BJ (cell line): Measurements from ENCODE around the gene ERP27. TPM values are rescaled to one million over a fixed set of nuclear protein-coding genes. Genes with fewer than 3 reads are reported as not detected.

Experiments
- CTCF ChIA-PET: fragments of 350-600 bp; formaldehyde crosslinking; extraction: SDS; loops from one replicate; lab custom pipeline; 2021; ENCODE audit warnings: antibody characterized with exemption, inconsistent platforms; lab: Yijun Ruan, JAX
- POLR2A ChIA-PET: fragments of 300-600 bp; sonication (Branson Sonifier 250); formaldehyde crosslinking; extraction: SDS; loops from one replicate; lab custom pipeline; 2021; ENCODE audit warnings: antibody characterized with exemption; lab: Charles Lee
- DNase-seq: peaks from one replicate; pipeline ENCODE4 v3.0.0-alpha.2; 2011; ENCODE audit warnings: low read depth
- H3K27me3 ChIP-seq: 2 replicates; pipeline ENCODE4 v1.6.0; 2011; ENCODE audit warnings: low read length; ENCODE audit not compliant: control insufficient read depth, insufficient read depth
- H3K36me3 ChIP-seq: 2 replicates; pipeline ENCODE4 v1.5.1; 2011; ENCODE audit warnings: low read length; ENCODE audit not compliant: control insufficient read depth, insufficient read depth
- H3K4me3 ChIP-seq: 2 replicates; pipeline ENCODE4 v1.5.1; 2011; ENCODE audit warnings: low read depth, mild to moderate bottlenecking, control low read depth, low read length
- polyA plus RNA-seq: library from polyadenylated mRNA; depleted of rRNA; stranded (reverse); fragments of >200 nt; gene quantifications from 2 replicates; pipeline ENCODE4 v1.2.3, GENCODE V29; 2011
- TF ChIP-seq, protein P1 (sequence below): IDR thresholded peaks from 2 replicates; pipeline ENCODE4 v1.5.1; 2011; ENCODE audit warnings: low read depth, mild to moderate bottlenecking, control low read depth, inconsistent platforms, low read length, moderate library complexity; ENCODE audit not compliant: insufficient read depth

ERP27 gene
- polyA plus RNA-seq, 1 experiment, result 0.93 TPM

DNA sequence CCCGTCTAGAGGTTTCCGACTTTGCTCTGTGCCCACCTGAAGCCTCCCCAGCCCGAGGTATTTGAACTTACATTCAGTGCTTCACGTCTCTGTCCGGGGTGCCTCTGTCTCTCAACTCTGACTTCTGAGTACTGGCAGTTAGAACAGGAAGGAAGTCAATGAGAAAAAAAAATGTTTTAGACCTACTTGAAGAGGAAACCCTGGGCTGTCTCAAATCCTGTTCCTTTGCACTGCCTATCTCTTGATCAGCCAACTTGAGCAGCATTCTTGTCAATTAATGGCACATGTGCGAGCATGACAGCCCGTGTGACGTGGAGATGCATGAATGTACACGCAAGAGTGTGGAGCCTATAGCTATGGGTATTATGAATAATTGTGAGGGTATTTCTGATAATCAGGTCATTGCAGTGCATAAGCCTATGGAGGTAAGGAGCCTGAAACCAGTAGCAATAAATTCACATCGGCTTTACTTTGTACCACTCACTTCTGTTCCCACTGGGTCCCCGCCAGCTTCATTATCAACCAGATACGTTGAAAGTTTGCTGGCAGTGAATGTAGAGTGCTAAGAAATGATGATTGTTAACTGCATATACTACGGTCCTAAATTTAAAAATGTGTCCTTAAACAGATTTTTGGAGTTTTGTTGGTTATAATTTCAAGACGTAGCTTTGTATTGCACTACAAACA lies 23.3 kb upstream of the ERP27 start, which contains the start of gene ARHGDIB:
Gene ARHGDIB, minus strand, starts transcription at position 136 of the 687 bp plus-strand sequence. CDS start 10,889 bp downstream, outside the sequence.
- POLR2A ChIA-PET, result no interaction called here
- TF ChIP-seq, protein P1, sequence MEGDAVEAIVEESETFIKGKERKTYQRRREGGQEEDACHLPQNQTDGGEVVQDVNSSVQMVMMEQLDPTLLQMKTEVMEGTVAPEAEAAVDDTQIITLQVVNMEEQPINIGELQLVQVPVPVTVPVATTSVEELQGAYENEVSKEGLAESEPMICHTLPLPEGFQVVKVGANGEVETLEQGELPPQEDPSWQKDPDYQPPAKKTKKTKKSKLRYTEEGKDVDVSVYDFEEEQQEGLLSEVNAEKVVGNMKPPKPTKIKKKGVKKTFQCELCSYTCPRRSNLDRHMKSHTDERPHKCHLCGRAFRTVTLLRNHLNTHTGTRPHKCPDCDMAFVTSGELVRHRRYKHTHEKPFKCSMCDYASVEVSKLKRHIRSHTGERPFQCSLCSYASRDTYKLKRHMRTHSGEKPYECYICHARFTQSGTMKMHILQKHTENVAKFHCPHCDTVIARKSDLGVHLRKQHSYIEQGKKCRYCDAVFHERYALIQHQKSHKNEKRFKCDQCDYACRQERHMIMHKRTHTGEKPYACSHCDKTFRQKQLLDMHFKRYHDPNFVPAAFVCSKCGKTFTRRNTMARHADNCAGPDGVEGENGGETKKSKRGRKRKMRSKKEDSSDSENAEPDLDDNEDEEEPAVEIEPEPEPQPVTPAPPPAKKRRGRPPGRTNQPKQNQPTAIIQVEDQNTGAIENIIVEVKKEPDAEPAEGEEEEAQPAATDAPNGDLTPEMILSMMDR, result no peak
- DNase-seq, result no peak
- CTCF ChIA-PET, result no interaction called here
- Histone ChIP-seq H3K4me3 (0 out of 2 replicates have a peak within 1 kb of the TSS, but pooled peaks have one; percentile 10), H3K27me3 (no peaks in the 10 kb centered on the region), H3K36me3 (no peaks in the 10 kb centered on the region)

DNA sequence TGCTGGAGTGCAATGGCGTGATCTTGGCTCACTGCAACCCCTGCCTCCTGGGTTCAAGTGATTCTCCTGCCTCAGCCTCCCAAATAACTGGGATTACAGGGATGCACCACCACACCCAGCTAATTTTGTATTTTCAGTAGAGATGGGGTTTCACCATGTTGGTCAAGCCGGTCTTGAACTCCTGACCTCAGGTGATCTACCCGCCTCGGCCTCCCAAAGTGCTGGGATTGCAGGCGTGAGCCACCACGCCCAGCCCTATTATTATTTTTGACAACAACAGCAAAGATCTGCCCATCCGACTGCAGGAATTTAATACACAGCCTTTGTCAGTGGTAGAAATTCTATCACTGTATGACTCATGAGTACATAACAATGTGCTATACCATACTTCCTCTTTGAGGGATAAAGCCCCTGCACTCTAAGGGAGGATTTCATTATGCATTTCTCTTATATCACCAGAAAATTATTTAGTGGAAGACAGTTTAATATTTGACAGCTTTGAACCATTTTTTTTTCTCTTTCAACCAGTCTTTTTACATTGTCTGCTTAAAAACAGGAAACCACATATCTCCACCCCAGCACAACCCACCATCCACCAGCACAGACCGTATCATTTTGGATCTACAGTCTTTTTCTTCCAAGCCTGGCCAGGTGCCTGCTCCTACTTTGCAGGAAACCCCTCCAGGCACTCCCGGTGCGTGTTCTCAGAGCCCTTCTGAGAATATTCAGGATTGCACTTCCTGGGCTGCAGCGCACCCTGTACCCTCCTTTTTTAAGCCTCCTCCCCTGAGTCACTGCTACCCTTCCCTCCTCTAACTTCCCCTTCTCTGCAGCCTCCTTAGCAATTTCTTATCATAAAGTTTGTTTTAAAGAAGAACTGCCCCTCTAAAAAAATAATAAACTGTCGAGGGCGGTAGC lies 22.5 kb upstream of the ERP27 start:
- no peaks in the 10 kb centered on the region for H3K27me3 ChIP-seq
- POLR2A ChIA-PET, result no interaction called here
- CTCF ChIA-PET, result no interaction called here
- TF ChIP-seq, protein P1, result no peak
- 0 out of 2 replicates have a peak overlapping the region, but pooled peaks have one; percentile 10 for H3K4me3 ChIP-seq
- DNase-seq, result no peak
- no peaks in the 10 kb centered on the region for H3K36me3 ChIP-seq

DNA sequence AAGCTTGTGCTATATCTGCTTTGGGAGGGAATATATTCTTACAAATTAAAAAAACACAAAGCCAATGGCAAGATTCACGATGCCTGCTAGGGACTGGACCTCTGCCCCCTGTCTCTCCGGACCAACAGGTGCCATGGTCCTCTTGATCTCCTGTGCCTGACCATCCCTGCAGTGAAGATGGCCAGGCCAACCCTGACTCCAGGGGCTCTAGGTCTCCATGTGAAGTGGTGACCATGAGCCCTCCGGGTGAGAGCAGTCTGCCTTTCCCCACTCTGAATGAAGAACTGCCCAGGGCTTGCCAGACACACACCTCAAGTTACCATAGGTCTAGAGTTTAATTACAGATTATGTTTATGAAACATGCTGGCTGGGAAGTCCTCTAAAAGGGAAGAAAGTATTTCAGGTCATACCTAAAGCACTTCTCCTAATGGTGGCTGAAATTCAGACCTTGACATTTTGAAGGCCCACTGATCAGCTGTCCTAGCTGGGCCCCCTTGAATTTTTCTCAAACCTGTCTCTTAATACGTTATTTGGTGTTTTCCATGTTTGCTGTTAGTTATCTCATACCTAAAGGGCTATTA lies 21.7 kb upstream of the ERP27 start:
- ChIA-PET CTCF (no interaction called here), POLR2A (no interaction called here)
- no peak for DNase-seq
- Histone ChIP-seq H3K4me3 (no peak overlapping the region), H3K36me3 (no peaks in the 10 kb centered on the region), H3K27me3 (no peaks in the 10 kb centered on the region)
- TF ChIP-seq, protein P1, result no peak

DNA sequence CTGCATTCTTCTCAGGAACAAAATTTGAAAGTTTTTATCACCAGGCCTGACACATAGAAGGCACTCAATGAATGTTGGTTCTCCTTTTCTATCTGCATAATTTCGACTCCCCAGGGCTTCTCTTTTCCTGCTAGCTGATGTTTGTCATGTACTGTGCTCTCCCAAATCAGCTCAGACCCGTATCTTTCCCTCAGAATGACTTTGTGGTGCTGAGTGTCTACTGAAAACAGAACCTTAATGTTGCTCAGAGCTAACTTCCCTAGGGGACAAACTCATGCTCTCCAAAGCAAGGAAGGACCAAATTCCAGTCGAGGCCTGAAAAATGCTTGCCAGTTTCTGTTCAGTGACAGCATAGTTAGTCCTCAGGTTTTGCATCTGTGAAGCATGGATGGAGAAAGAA lies 21.1 kb upstream of the ERP27 start:
- Histone ChIP-seq H3K4me3 (no peak overlapping the region), H3K36me3 (no peaks in the 10 kb centered on the region), H3K27me3 (no peaks in the 10 kb centered on the region)
- DNase-seq, result no peak
- POLR2A ChIA-PET, result no interaction called here
- TF ChIP-seq, protein P1, result no peak
- CTCF ChIA-PET, result no interaction called here

DNA sequence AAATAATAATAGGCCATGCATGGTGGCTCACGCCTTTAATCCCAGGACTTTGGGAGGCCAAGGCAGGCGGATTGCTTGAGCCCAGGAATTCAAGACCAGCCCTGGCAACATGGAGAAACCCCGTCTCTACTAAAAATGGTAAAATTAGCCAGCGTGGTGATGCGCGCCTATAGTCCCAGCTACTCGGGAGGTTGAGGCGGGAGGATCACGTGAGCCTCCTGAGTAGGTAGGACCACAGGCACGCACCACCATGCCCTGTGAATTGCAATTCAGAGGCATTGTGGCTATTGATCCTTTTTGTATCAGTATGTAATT lies 20.7 kb upstream of the ERP27 start:
- Histone ChIP-seq H3K4me3 (no peak overlapping the region), H3K36me3 (no peaks in the 10 kb centered on the region), H3K27me3 (no peaks in the 10 kb centered on the region)
- TF ChIP-seq, protein P1, result no peak
- POLR2A ChIA-PET, result no interaction called here
- CTCF ChIA-PET, result no interaction called here
- no peak for DNase-seq
